RWPE2 (cell line): Measurements from ENCODE around the gene CENPF.
A peak's percentile ranks its signal among the peaks of the same experiment; 100 is the strongest.

Experiments
- ATAC-seq: fragments of 200-7000 bp; cut with Tn5 transposase; 3 replicates; pipeline ENCODE4 v1.9.1; 2021; ENCODE audit warnings: low read depth
- DNase-seq: peaks from one replicate; pipeline ENCODE4 v3.0.0-alpha.2; 2020; ENCODE audit warnings: low spot score
- H3K27ac ChIP-seq: fragments of 450-650 bp; 2 replicates; pipeline ENCODE4 v1.5.1; 2017; ENCODE audit warnings: mild to moderate bottlenecking; ENCODE audit not compliant: poor library complexity, severe bottlenecking
- H3K27me3 ChIP-seq: fragments of 250-450 bp; sonication (Bioruptor Pico); 2 replicates; pipeline ENCODE4 v1.5.1; 2021; ENCODE audit warnings: mild to moderate bottlenecking, moderate library complexity; ENCODE audit not compliant: insufficient read depth, poor library complexity, severe bottlenecking
- H3K36me3 ChIP-seq: fragments of 250-450 bp; sonication (Bioruptor Pico); 2 replicates; pipeline ENCODE4 v1.5.1; 2020; ENCODE audit warnings: low read depth, mild to moderate bottlenecking, moderate library complexity
- H3K4me1 ChIP-seq: fragments of 250-450 bp; sonication (Bioruptor Pico); 2 replicates; pipeline ENCODE4 v1.5.1; 2021; ENCODE audit warnings: mild to moderate bottlenecking, moderate library complexity; ENCODE audit not compliant: insufficient read depth, poor library complexity, severe bottlenecking
- H3K4me3 ChIP-seq: fragments of 250-450 bp; sonication (Bioruptor Pico); 2 replicates; pipeline ENCODE4 v1.5.1; 2021; ENCODE audit warnings: mild to moderate bottlenecking, moderate library complexity; ENCODE audit not compliant: severe bottlenecking
- H3K9me3 ChIP-seq: fragments of 250-450 bp; sonication (Bioruptor Pico); 2 replicates; pipeline ENCODE4 v1.5.1; 2021; ENCODE audit warnings: mild to moderate bottlenecking, moderate library complexity; ENCODE audit not compliant: severe bottlenecking
- CTCF ChIP-seq: fragments of 450-650 bp; IDR thresholded peaks from one replicate; pipeline ENCODE4 v1.5.1; 2017; ENCODE audit warnings: mild to moderate bottlenecking, moderate library complexity; ENCODE audit not compliant: poor library complexity, severe bottlenecking

Gene CENPF

GRCh38 chr1:214635086-214635485 is 32.1 kb downstream of the CENPF start:
- Histone ChIP-seq H3K27ac (no peak overlapping the region), H3K9me3 (no peaks in the 10 kb centered on the region), H3K27me3 (no peaks in the 10 kb centered on the region), H3K36me3 (peaks cover 59% of the 10 kb centered on the region), H3K4me1 (no peaks in the 10 kb centered on the region), H3K4me3 (no peak overlapping the region)
- no peak for TF ChIP-seq CTCF
- no peak for DNase-seq
- ATAC-seq = no peak

- no peak for TF ChIP-seq CTCF
- Histone ChIP-seq H3K36me3 (peaks cover 61% of the 10 kb centered on the region), H3K27me3 (no peaks in the 10 kb centered on the region), H3K27ac (no peak overlapping the region), H3K9me3 (no peaks in the 10 kb centered on the region), H3K4me3 (no peak overlapping the region), H3K4me1 (no peaks in the 10 kb centered on the region)
- no peak for ATAC-seq
- no peak for DNase-seq
Observed at GRCh38 chr1:214635506-214635905, 32.5 kb downstream of the CENPF start.

- Histone ChIP-seq H3K4me1 (no peaks in the 10 kb centered on the region), H3K9me3 (no peaks in the 10 kb centered on the region), H3K27ac (no peak overlapping the region), H3K4me3 (no peak overlapping the region), H3K36me3 (peaks cover 62% of the 10 kb centered on the region), H3K27me3 (no peaks in the 10 kb centered on the region)
- ATAC-seq (no peak), DNase-seq (no peak)
- no peak for TF ChIP-seq CTCF
Observed at GRCh38 chr1:214636436-214636835, 33.4 kb downstream of the CENPF start.

GRCh38 chr1:214637125-214637524 is 34.1 kb downstream of the CENPF start:
- TF ChIP-seq CTCF = no peak
- no peaks in the 10 kb centered on the region for H3K4me1 ChIP-seq
- no peak for DNase-seq
- no peaks in the 10 kb centered on the region for H3K9me3 ChIP-seq
- no peak overlapping the region for H3K27ac ChIP-seq
- no peak for ATAC-seq
- H3K36me3 ChIP-seq = peaks cover 58% of the 10 kb centered on the region
- H3K27me3 ChIP-seq = no peaks in the 10 kb centered on the region
- no peak overlapping the region for H3K4me3 ChIP-seq

- Histone ChIP-seq H3K9me3 (no peaks in the 10 kb centered on the region), H3K27me3 (no peaks in the 10 kb centered on the region), H3K4me1 (no peaks in the 10 kb centered on the region), H3K4me3 (no peak overlapping the region), H3K36me3 (peaks cover 53% of the 10 kb centered on the region), H3K27ac (no peak overlapping the region)
- no peak for DNase-seq
- TF ChIP-seq CTCF = peak; percentile 65
- no peak for ATAC-seq
Observed at GRCh38 chr1:214637722-214638458, 34.9 kb downstream of the CENPF start.
